Ishikawa (cell line): Measurements from ENCODE around the gene AMZ1.

ENCODE experiments used
- CEBPB ChIP-seq: IDR thresholded peaks from 2 replicates; pipeline ENCODE4 v1.6.1; 2012
- CREB1 ChIP-seq: IDR thresholded peaks from 2 replicates; pipeline ENCODE4 v1.6.1; 2012; ENCODE audit warnings: low read depth
- EGR1 ChIP-seq: IDR thresholded peaks from 2 replicates; pipeline ENCODE4 v1.6.1; 2012
- EP300 ChIP-seq: IDR thresholded peaks from 2 replicates; pipeline ENCODE4 v1.6.1; 2012; ENCODE audit warnings: borderline replicate concordance
- FOXM1 ChIP-seq: IDR thresholded peaks from 2 replicates; pipeline ENCODE4 v1.6.1; 2012; ENCODE audit warnings: low read depth, borderline replicate concordance
- MAX ChIP-seq: IDR thresholded peaks from 2 replicates; pipeline ENCODE4 v1.6.1; 2012
- NFIC ChIP-seq: IDR thresholded peaks from 2 replicates; pipeline ENCODE4 v1.6.1; 2012
- RAD21 ChIP-seq: IDR thresholded peaks from 2 replicates; pipeline ENCODE4 v1.6.1; 2012; ENCODE audit warnings: low read depth
- REST ChIP-seq: IDR thresholded peaks from 2 replicates; pipeline ENCODE4 v1.6.1; 2012; ENCODE audit warnings: low read depth, mild to moderate bottlenecking
- TAF1 ChIP-seq: IDR thresholded peaks from 2 replicates; pipeline ENCODE4 v1.6.1; 2012; ENCODE audit warnings: low read depth, mild to moderate bottlenecking
- TCF12 ChIP-seq: IDR thresholded peaks from 2 replicates; pipeline ENCODE4 v1.6.1; 2012; ENCODE audit warnings: low read depth
- TEAD4 ChIP-seq: IDR thresholded peaks from 2 replicates; pipeline ENCODE4 v1.6.1; 2012
- YY1 ChIP-seq: IDR thresholded peaks from 2 replicates; pipeline ENCODE4 v1.6.1; 2012; ENCODE audit warnings: low read depth
- ZBTB7A ChIP-seq: IDR thresholded peaks from 2 replicates; pipeline ENCODE4 v1.6.1; 2012; ENCODE audit warnings: low read depth
- TF ChIP-seq, protein P1 (sequence below): IDR thresholded peaks from 2 replicates; pipeline ENCODE4 v1.6.1; 2012

Gene AMZ1

DNA sequence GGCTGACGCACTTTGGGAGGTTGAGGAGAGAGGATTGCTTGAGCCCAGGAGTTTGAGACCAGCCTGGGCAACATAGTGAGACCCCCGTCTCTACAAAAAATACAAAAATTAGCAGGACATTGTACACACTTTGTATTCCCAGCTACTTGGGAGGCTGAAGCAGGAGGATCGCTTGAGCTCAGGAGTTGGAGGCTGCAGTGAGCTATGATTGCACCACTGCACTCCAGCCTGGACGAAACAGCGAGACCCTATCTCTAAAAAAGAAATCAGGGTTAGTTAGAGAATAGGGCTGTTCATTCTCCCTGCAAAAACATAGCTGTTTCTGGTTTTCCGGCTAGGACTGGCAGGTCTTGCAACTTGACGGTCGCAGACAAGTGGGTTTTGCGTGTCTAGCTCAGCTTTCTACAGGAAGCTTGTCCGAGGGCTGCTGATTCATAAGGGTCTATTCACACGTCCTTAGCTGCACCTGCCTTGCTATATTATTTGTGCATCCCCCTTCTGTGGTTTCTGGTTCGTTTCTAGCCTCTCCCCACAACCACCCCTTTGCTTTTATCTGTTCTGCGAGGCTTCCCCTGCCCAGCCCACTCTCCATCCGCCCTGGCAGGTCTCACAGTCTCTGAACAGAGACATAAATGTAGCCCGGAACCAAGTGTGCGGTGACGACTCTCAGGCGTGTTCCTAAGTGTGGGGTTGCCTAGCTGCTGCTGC, 10.7 kb downstream of the AMZ1 start:
- TF ChIP-seq REST (no peak), TAF1 (no peak), CREB1 (no peak), YY1 (no peak), TCF12 (no peak), CEBPB (no peak), EP300 (no peak)

DNA sequence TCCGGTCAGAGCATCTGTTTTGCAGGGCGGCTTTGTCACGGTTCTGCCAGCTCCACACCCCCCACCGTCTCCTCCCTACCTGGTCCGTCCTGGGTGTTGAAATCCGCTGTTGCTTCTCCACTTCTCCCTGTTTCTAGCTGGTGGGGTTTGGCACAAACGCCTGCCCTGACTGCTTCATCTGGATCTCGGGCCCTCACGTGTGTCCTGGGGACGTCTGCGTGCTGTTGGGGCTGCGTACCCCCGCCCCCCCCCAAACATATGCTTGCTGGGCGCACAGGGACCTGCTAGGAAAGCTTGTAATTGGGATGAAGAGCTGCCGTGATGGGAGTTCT, 11.3 kb downstream of the AMZ1 start:
- TF ChIP-seq TEAD4 (no peak), REST (no peak), TAF1 (no peak), CEBPB (no peak), CREB1 (no peak), EGR1 (no peak), EP300 (no peak), RAD21 (no peak), ZBTB7A (no peak)
- TF ChIP-seq, protein P1, sequence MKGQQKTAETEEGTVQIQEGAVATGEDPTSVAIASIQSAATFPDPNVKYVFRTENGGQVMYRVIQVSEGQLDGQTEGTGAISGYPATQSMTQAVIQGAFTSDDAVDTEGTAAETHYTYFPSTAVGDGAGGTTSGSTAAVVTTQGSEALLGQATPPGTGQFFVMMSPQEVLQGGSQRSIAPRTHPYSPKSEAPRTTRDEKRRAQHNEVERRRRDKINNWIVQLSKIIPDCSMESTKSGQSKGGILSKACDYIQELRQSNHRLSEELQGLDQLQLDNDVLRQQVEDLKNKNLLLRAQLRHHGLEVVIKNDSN, result no peak

GRCh38 chr7:2700141-2700850, 12.3 kb downstream of the AMZ1 start:
- TF ChIP-seq RAD21 (no peak), NFIC (no peak), EGR1 (no peak), TEAD4 (no peak), EP300 (no peak), ZBTB7A (no peak), YY1 (no peak), TCF12 (no peak), CREB1 (no peak), CEBPB (no peak), TAF1 (no peak), FOXM1 (no peak)

DNA sequence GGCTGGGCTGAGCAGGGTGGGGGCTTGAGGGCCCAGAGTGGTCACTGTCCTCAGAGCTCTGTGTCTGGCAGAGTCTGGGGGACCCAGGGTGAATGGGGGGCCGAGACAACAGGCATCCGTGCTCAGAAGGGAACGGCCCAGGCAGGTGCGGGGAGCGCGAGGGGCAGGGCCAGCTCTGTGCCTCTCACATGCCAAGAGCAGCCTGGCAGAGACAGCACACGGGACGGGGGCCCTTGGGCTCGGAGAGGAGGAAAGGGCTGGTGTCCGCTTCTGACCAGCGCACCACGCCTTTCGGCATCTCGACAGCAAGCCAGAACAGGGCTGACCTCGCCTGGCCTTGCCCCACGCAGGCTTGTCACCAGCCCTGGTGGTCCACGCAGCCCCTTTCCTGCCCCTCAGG, 13.4 kb downstream of the AMZ1 start:
- TF ChIP-seq FOXM1 (no peak), EP300 (no peak), ZBTB7A (no peak), CEBPB (no peak), MAX (no peak), TCF12 (no peak), EGR1 (no peak)

DNA sequence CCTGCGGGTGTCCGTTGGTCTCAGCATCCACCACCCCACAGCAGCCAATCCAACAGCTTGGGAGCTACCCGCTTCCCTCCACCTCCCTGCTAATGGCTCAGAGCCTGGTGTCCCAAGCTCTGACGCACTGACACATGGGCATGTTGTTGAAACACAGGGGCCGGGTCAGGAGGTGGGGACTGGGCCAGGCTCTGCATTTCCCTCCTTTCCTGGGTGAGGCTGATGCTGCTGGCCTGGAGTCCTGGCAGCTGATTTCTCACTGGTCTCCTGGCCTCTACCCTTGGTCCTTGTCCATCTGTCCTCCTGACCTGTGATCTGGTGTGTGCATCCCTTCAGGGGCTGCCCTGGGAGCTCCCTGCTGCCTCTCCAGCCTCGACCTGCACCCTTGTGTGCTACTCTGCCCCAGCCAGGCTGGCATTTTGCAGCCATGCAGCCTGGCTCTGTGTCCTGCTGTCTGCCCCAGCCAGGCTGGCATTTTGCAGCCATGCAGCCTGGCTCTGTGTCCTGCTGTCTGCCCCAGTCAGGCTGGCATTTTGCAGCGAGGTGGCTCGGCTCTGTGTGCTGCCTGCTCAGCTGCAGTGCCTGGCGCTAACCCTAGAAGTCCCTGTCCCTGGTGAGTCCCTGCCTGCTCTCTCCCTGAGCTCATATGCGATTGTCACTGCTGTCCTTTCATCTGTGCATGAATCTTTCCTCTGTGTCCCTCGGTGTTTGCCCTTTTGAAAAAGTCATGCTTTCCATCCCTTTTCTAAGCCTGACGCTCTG, 14.0 kb downstream of the AMZ1 start:
- TF ChIP-seq REST (no peak), RAD21 (no peak), TCF12 (no peak)
